ENCODE measurements around the gene MOK. TPM values are rescaled to one million over a fixed set of nuclear protein-coding genes. Genes with fewer than 3 reads are reported as not detected.
A peak's percentile ranks its signal among the peaks of the same experiment; 100 is the strongest.

Gene MOK
- total RNA-seq, 1 experiment from 2014 or later = 2.8 TPM

GRCh38 chr14:102219316-102219715, 85.6 kb downstream of the MOK start:
- Histone ChIP-seq H2BK20ac (ENCODE audit: low read depth, low read length, poor library complexity, severe bottlenecking) (no peak overlapping the region), H4K8ac (replicated peaks; ENCODE audit: insufficient read length, low read depth, low read length) (no peak overlapping the region), H3K4ac (ENCODE audit: low read depth, low read length) (no peak overlapping the region), H3K18ac (ENCODE audit: insufficient read length, low read depth, low read length) (no peak overlapping the region), H3K23me2 (ENCODE audit: insufficient read length, low read depth, low read length, poor library complexity, severe bottlenecking) (no peaks in the 10 kb centered on the region), H3K23ac (ENCODE audit: insufficient read length, low read depth, low read length) (no peak overlapping the region), H3K79me1 (ENCODE audit: insufficient read depth, low read depth, low read length, poor library complexity, severe bottlenecking) (no peaks in the 10 kb centered on the region), H3K9ac (ENCODE audit: extremely low read depth, insufficient read length, low read length) (no peak overlapping the region), H3K79me2 (ENCODE audit: insufficient read depth, low read length) (no peaks in the 10 kb centered on the region), H3K27me3 (ENCODE audit: insufficient read depth, low read length) (no peaks in the 10 kb centered on the region), H3K4me1 (ENCODE audit: insufficient read depth, low read length) (no peaks in the 10 kb centered on the region), H2AFZ (ENCODE audit: low read length) (no peak overlapping the region), H4K5ac (ENCODE audit: insufficient read length, low read depth, low read length) (no peak overlapping the region), H2AK5ac (ENCODE audit: insufficient read length, low read length) (no peak overlapping the region), H3K9me3 (ENCODE audit: control insufficient read depth, low read depth, low read length) (no peaks in the 10 kb centered on the region), H3K14ac (ENCODE audit: insufficient read depth, low read length) (no peak overlapping the region), H2BK120ac (ENCODE audit: low read depth, low read length, poor library complexity, severe bottlenecking) (no peak overlapping the region), H2BK15ac (ENCODE audit: low read depth, low read length) (no peak overlapping the region), H3K27ac (ENCODE audit: insufficient read length, low read depth, low read length) (no peak overlapping the region), H4K20me1 (ENCODE audit: control insufficient read depth, insufficient read depth, insufficient read length) (no peaks in the 10 kb centered on the region), H3T11ph (ENCODE audit: low read length) (no peak overlapping the region), H4K91ac (ENCODE audit: insufficient read length, low read depth, low read length) (no peak overlapping the region), H3K56ac (ENCODE audit: insufficient read length, low read depth, low read length) (no peak overlapping the region), H2BK12ac (ENCODE audit: insufficient read length, low read depth, low read length) (no peak overlapping the region), H2BK5ac (ENCODE audit: insufficient read length, low read length) (no peak overlapping the region), H3K4me2 (ENCODE audit: insufficient read depth, insufficient read length, low read length) (no peak overlapping the region)
- Mint-ChIP-seq H3K36me3 (ENCODE audit: insufficient read depth in 1 of 3, low read depth in 3 of 3) (peaks cover 3 to 6% (median 5%) of the 10 kb centered on the region in 3 experiments), H3K9me3 (no peaks in the 10 kb centered on the region), H3K27me3 (ENCODE audit: low read depth) (no peaks in the 10 kb centered on the region; the same call in 1 of the 2 replicates), H3K4me1 (peaks cover 25 to 27% of the 10 kb centered on the region in 2 experiments), H3K4me3 (no peak overlapping the region), H3K27ac (peak overlapping the region in 1 of 3 experiments; percentile 61; a peak in 1 of 7 replicates)
- no peak for TF ChIP-seq CTCF (conservative IDR thresholded peaks at IDR 0.05)
- no CpG with 5 or more reads among the region's 16 CpGs for WGBS (ENCODE audit: extremely low coverage, insufficient read length, low lambda C conversion rate)
- no peak for DNase-seq

Data from H9 (cell line).